Right forelimb (tissue), 1 donor: ENCODE data around the gene ADAM19.
"Not testable (repeated sequence)": the region's sequence is repeated elsewhere in the genome, so short reads cannot be mapped to it uniquely, and the experiment has no call there.

ENCODE experiments used
- DNase-seq: peaks from one replicate; pipeline ENCODE4 v3.0.0-alpha.2; 2018

Gene ADAM19

DNA sequence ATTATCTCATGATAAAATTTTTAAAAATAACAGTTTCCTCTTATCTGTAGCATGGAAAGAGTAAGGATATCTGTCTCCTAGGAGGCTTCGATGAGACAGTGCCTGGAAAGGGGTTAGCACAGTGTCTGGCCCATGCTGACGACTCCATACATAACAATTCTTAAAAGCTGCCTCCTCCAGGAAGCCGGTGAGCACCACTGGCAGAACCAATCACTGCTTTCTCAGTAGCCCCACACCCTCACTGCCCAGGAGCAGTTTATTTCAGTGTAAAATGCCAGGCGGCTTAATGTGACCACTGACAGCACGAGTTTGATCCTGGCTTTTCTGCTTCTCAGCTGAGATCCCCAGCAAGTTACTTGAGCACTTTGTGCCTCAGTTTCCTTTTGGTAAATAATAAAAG, 116.7 kb downstream of the ADAM19 start:
- DNase-seq, result no peak

DNA sequence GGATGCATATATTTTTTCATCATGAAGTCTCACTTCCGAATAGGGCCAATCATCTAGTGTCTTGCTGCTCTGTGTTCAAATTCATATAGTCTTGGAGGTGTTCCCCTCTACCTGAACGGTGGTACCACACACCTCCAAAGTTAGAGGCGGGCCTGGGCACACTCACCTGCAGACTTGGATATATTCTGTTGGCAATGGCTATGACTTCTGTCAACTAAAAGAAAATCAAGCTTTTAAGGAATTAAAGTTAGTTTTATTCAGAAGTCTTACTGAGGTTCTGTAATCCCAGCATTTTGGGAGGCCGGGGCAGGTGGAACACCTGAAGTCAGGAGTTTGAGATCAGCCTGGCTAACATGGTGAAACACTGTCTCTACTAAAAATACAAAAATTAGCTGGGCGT, 118.2 kb downstream of the ADAM19 start:
- DNase-seq, result no peak

DNA sequence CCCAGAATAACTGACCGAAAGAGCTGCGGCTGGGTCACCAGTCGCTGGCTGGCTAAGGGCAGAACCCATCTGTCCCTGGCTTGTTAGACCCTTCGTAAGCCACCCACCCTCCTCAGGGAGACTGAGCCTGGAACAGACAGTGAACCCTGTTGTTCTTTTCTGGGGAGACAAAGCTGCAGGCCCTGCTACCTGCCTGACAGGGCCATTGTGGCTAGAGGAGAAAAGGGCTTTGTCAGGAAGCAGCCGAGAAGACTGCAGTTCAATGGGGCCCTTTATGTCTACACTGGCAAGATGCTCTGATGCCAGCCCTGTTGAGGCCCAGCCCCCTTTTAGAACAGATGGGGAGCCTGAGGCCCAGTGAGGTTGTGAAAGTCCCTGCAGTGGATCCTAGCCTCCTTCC, 119.3 kb downstream of the ADAM19 start:
- DNase-seq, result no peak

DNA sequence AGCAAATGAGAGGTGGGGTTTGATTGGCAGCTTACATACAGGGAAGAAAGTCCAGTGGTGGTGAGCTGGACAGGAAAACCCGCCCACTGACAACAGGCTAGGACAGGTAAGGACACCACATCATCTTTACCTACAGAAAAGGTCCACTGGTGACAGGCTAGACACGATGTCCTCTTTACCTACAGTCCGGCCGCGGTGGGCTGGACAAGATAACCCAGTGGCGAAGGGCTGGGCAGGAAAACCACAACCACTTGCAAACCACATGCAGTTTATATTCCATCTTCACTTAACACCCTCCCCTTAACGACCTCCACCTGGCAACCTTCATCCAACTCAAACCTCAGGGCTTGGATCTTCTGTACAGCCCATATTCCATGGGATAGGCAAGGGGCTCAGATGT, 120.5 kb downstream of the ADAM19 start:
- no peak for DNase-seq

DNA sequence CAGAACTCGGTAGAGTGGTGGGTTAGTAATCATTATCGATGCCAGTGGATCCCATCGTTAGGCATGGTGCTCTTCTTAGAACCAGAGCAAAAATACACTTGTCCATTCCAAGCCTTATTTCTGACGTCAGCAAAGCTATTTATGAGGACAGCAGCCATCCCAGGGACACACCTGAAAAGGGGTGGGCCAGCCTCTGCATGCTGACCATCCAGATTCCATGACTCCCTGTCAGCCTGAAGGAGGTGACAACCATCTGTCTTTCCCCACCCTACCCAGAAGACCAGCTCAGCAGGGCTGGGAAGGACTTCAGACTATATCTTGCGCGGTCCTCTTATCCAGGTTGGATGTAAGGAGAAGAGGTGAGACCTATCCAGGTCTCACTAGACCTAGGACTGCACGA, 121.3 kb downstream of the ADAM19 start:
- no peak for DNase-seq

DNA sequence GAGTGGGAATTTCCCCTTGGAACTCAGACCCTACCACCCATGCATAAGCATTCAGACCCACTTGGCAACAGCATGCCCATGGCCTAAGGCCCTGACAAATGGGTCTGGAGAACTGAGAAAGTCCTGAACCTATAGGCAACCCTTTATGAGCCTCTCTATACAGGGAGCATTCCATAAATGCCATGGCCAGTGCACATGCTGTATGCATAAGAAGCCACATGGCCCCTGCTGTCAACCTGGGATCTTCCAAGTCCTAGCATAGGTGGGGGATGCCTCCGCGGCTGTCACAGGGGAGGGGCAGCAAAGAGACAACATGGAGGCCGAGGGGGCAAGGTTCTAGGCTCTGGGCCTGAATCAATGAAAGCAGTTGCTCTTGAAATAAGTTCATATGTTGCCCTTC, 123.8 kb downstream of the ADAM19 start:
- DNase-seq, result no peak

DNA sequence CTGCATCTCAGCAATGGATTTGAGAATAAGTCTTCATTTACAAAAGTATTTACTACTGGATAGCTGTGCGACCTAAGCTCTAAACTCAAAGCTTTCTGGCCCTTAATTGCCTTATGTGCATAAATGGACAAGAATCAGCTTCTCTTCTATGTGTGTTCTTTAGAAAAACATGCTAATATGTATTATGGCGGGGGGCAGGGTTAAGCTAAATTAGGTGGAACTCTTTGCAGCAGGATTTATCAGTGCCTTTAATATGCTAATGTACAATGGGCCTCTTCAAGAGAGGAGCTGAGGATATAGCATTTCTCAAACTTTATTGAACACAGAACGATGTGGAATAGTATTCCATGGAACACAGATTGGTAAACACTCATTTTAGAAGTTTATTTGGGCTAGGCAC, 125.6 kb downstream of the ADAM19 start:
- DNase-seq, result no peak

DNA sequence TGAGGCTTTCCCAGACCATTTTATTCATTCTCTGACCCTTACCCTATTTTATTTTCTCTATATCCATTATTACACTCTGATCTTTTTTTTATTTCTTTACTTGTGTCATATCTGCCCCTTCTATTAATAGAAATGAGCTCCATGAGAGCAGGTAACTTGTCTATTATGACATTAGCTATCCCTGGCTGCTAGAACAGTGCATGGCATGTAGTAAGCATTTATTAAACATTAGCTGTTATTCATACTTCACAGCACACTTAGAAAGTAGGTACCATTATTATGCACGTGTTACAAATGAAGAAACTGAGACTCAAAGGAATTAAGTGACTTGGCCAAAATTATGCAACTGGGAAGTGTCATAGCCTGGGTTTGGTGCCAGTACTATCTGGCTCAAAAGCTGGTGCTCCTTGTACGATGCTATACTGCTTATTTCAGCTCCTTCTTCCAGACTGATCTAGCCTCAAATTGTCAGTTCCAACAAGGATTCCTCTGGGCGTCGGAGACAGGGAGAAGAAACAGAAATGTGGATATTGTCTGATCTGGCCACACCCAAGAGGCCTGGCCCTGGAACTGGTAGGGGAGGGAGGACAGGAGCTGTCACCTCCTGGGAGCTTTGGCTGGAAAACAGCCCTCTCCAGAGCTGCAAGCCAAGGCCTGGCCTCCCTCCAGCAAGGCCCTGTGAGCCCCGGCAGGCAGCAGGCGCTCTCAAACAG, 126.4 kb downstream of the ADAM19 start:
- DNase-seq, result peak; percentile 50

DNA sequence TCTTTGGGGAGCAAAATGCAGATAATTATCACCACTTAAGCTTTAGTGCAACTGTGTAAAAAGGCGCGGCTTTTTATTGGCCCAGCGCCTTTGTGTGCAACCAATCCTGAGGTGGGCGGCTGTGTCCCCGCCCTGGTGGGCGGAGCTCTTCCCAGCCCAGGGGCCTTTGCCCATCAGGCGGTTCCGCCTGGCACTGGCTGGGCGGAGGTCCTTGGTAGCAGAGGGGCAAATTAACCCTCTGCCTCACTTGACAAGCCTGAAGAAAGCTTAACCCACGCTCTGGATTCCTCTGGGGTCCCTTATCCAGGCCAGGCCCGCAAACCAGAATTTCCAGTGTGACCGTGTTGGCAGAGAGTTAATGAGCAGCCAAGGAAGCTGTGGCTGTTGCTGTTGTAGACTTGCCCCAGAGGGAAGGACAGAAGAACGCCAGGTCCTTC, 128.4 kb downstream of the ADAM19 start:
- no peak for DNase-seq

DNA sequence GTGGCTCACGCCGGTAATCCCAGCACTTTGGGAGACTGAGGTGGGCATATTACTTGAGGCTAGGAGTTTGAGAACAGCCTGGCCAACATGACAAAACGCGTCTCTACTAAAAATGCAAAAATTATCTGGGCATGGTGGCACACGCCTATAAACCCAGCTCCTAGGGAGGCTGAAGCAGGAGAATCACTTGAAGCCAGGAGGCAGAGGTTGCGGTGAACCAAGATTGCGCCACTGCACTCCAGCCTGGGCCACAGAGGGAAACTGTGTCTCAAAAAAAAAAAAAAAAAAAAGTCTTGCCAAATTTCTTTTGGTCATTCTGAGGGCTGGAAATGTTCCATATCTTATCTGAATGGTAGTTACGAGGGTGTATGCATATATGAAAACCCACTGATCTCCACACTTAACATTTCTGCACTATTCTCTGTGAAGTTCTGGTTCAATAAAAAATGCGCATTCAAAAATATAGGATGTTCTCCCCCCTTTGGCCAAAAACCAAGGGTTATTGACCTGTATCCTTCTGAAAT, 129.1 kb downstream of the ADAM19 start:
- no peak for DNase-seq

DNA sequence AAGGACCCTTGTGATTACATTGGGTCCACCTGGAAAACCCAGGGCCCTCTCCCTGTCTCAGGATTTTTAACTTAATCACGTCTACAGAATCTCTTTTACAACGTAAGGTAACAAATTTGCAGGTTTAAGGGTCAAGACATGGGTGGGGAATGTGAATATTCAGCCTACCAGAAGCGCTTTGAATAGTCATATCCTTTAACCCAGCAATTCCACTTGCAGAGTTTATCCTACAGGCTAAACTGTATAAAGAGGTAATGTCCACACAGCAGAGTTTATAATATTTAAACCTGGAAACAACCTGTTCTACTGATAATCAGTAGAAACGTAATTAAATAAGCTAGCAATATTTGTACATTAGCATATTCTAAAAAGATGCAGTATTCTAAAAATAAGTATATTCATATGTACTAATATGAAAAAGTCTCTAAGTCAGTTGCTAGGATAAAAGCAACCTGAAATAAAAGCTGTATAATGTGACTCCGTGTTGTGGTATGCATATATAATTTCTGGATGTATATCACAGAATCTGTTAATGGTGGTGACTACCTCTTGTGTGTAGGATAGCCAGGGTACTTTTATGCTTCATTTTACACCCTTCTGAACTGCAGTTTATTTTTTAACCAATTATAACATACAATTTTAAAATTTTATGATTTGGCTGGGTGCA, 129.7 kb downstream of the ADAM19 start:
- no peak for DNase-seq

DNA sequence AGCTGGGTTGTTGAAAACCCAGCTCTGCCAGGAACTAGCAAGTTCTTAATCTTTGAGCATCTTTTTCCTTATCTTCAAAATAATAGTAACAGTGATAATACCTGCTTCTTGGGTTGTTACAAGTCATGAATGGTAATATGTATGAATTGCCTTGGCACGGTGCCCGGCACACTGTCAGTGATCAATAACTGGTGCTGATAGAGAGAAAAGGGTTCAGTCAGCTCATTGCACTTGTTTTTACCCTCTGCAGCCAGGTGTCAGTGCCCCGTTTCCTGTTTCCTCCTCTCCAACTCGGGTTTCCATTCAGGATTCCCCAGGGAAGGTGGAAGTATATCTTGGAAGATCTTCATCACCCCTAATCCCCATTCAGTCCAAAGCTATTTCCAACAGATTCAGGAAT, 131.4 kb downstream of the ADAM19 start:
- no peak for DNase-seq

DNA sequence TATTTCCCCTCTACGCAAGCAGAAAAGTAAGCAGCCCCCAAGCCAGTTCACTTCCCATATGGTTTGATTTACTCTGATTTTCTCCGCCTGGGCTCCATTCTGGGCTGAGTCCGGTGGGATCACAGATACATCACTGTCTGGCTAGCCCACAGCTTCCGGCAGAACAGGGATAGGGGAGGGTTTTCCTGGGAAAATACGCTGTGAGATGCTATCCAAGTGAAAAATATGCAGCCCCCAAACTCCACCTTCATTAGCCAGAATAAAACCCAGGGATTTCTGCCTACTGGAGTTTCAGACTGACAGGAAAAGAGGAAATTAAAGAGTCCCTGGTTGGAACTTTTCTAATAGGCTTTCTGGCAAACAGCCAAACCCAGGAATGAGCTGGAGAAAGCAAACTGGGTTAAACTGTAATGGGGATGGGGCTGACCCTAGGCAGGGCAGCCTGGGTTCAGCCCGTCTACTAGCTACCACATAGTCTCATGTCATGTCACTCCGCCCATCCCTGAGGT, 132.5 kb downstream of the ADAM19 start:
- DNase-seq, result peak; percentile 77

DNA sequence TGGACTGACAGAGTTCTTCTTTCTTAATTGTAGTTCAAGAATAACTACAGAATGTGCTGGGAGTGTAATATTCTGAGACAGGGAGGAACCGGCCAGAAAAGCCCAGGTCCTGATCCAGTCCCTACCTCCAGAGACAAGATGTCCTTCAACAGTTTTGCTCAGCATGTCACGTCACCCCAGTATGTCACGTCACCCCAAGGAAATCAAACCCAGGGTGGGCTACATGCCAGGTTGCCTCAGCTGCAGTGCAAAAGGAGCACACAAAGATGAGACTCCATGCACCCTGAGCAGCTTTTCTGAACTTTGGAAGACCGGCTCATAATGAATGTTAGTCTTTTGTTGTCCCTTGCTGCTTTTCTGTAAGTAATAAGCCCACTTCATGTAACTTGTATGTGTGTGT, 141.5 kb downstream of the ADAM19 start:
- no peak for DNase-seq

DNA sequence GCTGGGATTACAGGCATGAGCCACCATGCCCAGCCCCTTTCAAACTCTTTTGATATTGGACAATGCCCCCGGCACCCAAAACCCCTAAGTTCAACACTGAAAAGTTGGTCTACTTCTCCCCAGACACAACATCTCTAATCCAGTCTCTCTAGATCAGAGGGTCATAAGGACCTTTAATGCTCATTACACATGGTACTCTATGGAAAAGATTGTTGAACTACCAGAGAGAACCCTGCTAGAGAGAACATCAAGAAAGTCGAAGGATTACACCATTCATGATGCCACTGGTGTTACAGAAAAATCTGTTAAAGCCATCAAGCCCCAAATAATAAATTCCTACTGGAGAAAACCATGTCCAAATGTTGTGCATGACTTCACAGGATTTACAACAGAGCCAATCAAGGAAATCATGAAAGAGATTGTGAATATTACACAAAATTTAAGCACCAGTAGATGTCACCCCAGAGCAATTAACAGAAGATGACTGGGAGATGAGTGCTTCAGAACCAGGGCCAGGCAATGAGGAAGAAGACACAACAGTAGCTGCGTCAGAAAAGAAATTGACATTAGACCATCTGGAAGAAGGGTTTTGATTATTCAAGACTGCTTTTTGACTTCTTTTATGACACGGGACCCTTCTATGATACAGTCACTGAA, 143.9 kb downstream of the ADAM19 start:
- no peak for DNase-seq

DNA sequence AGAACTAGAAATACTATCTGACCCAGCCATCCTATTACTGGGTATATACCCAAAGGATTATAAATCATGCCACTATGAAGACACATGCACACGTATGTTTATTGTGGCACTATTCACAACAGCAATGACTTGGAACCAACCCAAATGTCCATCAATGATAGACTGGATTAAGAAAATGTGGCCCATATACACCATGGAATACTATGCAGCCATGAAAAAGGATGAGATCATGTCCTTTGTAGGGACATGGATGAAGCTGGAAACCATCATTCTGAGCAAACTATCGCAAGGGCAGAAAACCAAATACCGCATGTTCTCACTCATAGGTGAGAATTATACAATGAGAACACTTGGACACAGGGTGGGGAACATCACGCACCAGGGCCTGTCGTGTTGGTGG, 145.7 kb downstream of the ADAM19 start:
- DNase-seq, result not testable (repeated sequence)
